Endometrial microvascular endothelial cells (primary cell): ENCODE measurements around the gene GPR39. TPM values are rescaled to one million over a fixed set of nuclear protein-coding genes. Genes with fewer than 3 reads are reported as not detected.

Experiments used
- in situ Hi-C: cut with HindIII; loops from 2 replicates; pipeline ENCODE4 v1.10.0; 2017; ENCODE audit warnings: low sequenced_read_pairs, low pct_unique_long_range_greater_than_20kb; ENCODE audit errors: inconsistent ontology term
- total RNA-seq: library from RNA; depleted of rRNA; stranded (reverse); fragments of >200 nt; gene quantifications from one replicate; pipeline ENCODE4 v1.2.3, GENCODE V29; 2015; ENCODE audit errors: inconsistent ontology term

The GPR39 gene
- total RNA-seq, 1 donor from 2014 or later = 0.74 TPM

DNA sequence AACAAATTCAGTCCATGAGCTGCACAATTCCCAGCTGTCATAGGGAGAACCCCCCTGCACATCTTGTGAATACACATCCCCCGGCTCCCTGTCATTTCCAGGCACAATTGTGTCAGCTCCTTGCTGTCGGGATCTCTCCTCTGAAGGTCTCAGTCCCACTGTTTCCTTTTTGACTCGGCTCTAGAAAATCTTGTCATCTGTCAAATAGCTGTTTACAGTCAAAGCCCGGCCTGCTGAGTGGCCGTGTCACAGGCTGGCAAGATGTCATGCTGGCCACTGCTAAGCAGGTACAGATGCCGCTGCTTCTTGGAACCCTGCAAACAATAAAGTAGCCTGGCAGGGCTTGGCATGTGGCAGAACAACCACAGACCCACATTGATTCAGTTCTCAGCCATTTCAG is 191.7 kb downstream of the GPR39 start:
- in situ Hi-C loops = no loop called here

DNA sequence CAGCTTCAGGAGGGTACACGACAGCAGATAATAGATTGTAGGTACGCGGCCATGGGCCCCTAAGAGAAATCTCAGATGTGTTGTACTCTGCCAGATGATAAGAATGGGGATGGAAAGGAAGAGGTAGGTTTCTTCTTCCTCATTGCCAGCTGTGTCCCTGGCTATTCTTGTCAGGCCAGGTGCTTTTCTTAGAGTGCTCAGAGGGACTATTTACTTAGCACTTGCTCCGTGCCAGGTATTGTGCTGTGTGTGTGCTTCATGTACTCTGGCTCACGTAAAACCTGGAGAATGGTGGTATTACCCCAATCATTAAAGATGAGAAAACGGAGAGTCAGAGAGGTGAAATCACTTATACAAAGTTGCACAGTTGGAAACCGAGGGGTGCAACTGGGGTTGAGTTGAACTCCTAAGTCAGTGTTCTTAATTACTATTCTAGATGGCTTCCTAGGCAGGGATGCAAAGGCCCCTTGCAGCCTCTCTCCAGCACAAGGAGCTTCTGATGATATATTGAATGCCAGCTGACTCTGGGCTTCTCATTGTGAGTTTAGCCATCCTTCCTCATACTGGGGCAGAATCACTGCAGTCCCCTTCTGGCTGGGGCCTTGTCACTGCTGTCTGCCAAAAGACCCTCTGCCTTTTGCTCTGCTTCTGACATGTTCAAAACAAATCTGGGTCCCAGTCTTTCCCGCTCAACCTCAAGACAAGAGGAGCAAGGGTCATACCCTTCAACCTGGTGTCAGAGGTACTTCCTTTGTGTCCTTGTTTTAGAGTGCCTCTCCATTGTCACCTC is 192.7 kb downstream of the GPR39 start:
- in situ Hi-C loops = no loop called here

DNA sequence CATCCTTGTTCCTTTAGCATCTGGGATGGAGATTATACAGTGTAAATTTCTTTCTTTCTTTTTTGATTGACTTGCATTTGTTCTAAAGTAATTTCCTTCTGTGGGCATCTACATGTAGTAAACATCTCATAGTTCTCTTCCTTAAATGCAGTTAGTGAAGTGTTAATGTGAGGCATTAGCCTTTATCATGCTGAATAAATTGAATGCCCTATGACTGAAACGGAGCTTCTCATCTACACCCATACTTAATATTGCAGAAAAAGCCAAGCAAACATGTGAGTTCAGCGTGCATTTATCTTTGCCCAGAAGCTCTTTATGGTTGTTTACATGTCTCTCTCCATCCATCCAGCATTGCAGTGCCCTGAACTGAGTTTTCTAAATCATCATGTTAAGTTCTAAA is 195.1 kb downstream of the GPR39 start:
- in situ Hi-C loops = no loop called here

DNA sequence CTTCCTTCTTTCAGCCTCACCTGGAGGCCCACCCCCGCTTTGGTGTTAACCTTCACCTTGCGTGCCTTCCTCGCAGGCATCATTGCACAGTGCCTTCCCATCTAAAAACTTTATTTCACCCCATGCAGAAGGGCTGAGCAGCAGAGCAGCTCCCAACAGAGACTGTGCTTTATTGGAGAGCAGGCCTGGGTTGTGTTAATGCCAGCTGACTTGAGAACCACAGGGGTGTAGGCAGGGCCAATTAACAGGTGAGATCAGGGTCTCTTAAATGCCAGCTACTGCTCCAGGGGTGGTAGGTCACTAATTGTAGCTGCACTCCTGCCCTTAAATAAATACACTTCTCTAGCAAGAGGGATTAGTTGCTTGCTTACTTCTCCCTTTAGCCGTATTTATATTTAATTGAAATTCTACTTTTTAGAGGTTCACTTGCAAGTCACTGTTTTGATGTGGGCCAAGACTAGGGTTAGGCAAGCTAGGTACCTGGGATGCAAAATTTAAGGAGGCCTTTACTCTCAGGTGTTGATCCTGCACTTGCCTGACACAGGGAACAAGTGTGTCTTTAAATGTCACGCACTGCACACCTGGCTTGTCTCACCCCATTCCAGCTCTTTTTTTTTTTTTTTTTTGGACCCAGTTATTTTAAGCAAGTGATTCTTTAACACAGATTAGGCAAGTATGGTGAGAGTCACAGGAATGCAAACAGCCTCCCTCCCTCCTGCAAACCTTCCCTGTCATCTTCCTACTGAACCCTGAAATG is 198.9 kb downstream of the GPR39 start:
- in situ Hi-C loops = no loop called here

DNA sequence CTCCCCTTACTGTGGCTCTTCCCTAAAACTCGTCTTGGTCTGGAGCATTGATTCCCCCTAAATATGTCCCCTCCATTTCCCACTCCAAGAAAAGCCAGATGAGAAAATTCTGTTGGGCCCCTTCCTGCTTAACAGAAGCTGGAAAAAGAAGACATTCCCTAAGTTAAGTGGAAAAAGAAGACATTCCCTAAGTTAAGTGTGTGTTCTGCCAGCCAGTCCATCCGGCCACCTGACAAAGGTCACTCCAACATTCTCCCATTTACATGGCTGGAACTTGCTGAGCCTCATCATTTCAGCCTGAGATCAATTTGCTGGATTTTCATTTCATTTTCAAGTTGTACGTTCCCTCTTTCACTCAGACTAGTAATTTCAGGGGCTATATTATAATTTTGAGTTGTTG is 201.4 kb downstream of the GPR39 start:
- in situ Hi-C loops = no loop called here

DNA sequence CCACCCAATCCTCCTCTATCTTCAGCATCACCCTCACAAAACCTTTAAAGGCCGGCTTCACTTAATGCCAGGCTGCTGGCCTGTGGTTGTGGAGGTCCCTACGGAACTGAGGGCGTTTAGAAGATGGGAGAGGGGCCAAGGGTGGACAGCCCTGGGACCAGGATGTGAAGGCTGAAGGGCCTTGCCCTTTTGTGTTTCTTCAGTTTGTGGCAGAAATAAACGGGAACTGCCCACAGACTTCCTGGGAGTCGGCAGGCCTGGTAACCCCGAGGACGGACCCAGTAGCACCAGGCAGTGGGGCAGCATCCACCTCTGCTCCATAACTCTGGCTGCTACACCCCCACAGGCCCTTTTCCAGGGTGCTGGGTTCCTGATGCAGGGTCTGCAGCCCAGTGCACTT is 202.1 kb downstream of the GPR39 start:
- in situ Hi-C loops = no loop called here

DNA sequence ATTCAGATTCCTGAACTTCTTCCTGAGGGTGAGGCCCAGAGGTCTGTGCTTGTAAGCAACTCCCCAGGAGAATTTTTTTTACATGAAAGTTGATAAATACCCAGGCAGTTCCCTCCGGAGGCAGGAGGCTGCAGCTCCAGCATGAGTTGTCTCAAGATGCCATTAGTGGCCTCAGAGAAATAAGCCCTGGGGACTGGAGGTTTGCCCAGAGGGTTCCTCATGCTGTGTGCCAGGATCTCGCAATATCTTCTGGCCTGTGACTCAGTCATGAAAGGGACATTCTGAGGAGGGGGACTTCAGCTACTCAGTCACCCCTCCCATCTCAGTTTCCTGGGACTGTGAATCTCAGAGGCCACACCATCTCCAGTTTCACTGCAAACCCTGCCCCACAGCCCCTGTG is 203.5 kb downstream of the GPR39 start:
- in situ Hi-C loops = no loop called here

DNA sequence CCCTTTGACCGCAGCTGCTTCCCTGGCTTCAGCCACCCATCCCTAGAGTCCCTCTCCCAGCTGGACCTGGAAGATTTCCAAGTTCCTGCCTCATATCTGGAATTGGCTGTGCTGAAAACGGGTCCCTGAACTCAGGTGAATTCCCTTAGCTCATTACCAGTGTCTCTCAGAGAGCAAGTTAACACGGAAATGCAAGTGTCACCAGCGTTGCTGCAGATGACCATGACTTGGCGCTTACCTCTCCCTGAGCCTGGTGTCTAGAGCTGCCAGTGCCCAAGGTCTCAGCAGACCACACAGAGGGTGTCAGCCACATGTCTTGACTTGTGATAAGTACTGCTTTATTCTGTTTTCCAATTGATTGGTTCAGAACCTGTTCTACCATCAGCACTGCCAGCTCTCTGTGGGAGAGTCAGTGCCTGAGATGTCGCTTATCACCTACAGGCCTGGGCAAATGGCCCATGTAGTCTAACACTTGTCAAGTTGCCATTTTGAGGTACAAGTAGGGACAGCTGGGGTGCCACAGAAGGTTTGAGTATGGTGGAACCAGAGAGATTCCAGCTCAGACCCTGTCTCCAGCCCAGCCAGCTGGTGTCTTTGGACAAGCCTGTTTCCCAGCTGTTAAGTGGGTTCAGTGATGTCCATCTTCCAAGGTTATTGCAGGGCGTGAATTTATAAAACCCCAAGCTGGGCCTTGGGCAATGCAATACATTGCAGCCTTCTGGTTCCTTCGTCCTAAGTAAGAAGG is 204.7 kb downstream of the GPR39 start:
- in situ Hi-C loops = no loop called here

DNA sequence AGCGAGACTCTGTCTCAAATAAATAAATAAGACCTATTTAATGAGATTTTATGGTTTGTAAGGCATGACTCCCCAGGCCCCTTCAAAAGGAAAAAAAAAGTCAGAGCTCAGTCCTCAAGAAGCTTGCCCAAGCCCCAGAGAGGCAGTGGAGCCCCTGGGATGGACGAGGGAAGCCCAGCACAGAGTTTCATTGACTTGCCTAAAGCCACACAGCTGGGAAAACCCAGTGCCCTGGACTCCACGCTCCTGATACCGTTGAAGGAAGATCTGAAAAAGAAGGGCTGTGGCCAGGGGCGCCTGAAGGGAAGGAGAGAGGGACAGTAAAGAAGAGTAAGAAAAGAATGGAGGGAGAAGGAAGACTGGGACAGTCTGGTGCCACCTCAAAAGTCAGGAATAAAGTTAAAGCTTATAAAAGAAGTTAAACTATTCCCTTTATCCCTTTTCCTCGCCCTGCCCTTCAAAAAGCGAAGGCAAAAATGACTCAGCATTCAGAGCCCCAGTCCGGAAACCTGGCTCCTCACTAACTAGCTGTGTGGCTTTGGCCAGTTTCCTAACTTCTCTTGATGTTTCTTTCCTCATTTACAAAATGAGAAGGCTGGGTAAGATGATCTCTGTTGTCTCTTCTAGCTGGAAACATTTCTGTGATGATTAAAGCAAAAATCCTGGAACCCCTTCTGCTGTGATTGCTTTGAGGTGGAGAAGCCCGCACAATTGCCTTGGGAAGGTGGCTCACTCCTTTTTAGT is 206.7 kb downstream of the GPR39 start:
- in situ Hi-C loops = no loop called here

DNA sequence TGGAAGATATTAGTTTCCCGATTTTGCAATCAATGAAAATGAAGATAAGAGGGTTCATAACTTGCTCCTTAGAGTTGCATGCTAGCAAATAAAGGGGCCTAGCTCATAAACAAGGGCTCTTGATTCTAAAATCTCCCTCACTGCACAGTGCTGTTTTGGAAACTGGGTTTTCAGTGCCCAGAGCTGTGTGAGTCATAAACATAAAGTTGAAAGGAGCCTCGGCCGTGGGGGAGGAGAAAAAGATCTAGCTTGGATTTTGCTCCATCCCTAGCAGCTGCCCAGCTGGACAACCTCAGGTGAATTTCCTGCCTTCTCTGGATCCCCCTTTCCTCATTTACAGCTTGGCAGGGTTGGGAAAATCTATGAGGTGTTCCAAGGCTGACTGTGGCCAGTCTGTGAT is 210.9 kb downstream of the GPR39 start:
- in situ Hi-C loops = no loop called here

DNA sequence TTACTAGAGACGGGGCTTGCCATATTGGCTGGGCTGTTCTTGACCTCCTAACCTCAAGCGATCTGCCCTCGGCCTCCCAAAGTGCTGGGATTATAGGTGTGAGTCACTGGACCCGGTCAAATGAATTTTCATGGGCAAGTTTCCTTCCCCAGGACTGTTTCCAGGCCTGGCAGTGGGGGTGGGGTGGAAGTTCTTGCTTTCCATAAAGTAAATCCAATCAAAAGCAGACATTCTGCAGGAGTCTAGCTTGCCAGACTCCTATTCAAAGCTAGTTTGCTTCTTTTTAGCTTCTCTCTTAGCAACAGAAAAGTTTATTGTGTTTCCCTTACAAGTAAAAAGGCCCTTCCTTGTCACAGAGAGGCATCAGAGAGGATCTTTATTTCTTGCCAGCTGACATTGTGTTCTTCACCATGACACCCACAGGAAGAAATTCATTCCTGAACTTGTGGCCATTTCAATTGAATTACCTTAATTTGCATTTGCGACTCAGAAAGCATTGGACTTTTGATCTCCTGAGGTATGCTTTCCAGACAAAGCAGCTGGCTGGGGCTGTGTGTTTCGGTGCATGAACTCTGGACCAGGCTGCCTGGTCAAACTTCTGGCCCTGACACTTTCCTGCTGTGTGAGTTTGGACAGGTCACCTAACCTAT is 215.5 kb downstream of the GPR39 start:
- in situ Hi-C loops = no loop called here

DNA sequence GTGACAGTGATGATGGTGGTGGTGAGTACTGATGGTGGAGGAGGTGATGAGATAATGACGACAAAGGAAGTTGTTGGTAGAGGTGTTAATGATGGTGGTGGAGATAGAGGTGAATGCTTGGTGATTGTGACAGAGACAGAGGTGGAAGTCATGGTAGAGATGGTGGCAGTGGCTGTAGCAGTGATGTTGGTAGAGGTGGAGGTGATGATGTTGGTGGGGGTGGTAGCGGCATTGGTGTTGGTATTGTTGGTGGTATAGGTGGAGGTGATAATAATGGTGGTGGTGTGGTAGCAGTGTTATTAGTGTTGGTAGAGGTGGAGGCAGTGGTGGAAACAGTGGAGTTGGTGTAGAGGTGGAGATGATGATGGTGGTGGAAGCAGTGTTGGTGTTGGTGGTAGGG is 217.0 kb downstream of the GPR39 start:
- in situ Hi-C loops = no loop called here

DNA sequence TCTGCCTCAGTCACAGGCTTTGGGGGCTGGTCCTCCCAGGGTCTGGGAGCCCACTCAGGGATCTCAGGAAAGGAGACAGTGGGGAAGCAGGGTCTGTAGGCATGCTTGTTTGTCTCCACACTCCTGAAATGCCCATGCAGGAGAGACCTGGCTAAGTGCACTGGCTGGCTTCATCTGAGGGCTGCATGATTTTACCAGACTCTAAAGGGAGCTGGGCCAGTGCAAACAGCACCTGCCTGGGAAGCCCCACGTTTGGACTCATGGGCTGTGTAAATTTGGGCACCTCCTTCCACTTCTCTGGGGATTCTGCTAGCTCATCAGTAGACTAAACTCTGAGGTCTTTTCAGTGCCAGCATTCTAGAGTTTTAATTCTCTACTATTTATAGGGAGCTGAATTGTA is 219.7 kb downstream of the GPR39 start:
- in situ Hi-C loops = no loop called here

DNA sequence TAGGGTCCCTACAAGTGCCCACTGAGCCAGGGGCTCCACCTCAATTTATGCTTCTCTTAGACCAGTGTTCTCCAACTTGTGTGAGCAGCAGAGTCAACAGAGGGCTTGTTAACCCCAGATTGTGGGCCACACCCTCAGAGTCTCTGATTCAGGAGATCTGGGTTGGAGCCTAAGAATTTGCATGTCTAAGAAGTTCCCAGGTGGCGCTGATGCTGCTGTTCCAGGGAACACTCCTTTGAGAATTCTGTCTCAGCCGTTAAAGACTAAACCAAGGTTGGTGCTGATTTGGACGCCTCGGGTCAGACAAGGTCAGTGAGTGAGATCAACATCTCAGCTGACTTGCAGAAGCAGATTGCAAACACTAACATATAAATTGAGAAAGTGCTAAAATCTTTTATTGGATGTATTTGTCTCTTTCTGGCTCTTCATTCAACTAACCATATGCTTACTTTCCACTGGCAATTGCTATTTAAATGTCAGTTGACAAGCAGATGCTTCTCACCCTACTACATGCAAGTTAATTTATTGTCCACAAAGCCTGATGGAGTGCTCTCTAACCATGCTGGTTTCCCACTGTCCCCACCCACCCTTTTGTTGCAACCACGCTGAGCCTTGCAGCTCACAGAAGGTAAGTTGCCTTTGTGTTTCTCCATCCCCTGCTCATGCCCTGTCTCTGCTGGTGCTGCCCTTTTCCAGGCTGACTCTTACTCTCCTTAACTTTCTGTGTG is 221.9 kb downstream of the GPR39 start:
- in situ Hi-C loops = no loop called here

DNA sequence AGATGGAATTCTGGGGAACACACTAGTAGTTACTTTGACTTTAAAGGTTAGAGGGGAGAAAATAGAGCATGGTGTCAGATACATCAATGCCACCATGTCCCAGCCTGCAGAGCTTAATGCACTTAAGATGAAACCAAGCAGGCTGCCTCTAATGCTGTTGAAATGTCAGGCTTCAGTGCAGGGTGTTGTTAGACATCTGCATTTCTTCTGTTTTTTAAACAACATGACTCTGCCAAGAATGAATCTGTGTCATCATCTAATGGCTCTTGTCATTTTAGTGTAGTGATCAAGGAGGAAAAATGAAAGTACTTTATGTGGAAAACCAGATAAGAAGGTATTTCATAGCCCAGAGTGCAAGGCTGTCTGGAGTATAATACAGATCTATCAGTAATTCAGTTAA is 223.5 kb downstream of the GPR39 start:
- in situ Hi-C loops = no loop called here

DNA sequence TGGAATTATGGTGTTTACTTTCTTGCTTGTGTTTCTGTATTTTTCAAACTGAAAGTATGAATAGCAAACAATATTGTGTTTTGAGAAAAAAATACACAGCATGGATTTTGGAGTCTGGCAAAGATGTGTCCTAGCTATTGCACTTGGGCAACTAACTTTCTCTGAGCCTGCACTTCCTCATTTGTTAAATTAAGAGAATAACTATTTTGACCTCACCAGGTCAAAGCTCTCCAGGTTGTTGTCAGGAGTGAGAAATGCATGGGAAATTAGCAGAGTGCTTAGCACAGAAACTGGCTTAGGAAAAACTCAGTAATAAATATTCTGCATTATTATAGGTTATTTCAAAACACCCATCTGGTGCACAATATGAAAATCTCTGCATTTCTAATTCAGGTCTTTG is 225.2 kb downstream of the GPR39 start:
- in situ Hi-C loops = no loop called here

DNA sequence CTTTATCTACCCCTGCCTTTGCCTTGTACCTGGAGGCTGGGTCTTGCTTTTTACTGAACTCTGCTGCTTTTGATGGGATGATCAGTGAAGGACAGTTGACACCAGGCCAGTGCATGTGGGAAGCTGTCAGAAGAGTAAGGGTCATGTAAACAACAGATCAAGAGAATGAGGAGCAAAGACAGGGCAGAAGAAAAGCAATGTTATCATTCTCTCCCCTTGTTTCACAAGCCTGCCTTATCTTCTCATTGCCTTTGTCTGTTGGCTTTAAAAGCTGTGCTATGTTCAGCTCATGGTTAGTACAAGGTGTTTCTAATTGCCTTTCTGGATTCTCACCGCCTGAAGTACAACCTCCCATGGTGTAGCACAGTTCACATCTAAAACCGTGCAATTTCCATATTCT is 225.8 kb downstream of the GPR39 start:
- in situ Hi-C loops = no loop called here

DNA sequence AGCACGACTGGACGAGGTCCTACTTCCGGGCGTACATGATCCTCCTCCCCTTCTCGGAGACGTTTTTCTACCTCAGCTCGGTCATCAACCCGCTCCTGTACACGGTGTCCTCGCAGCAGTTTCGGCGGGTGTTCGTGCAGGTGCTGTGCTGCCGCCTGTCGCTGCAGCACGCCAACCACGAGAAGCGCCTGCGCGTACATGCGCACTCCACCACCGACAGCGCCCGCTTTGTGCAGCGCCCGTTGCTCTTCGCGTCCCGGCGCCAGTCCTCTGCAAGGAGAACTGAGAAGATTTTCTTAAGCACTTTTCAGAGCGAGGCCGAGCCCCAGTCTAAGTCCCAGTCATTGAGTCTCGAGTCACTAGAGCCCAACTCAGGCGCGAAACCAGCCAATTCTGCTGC is 228.6 kb downstream of the GPR39 start:
- in situ Hi-C loops = no loop called here
